Mesendoderm (in vitro differentiated cells): ENCODE results near the gene ODF2L.

ENCODE experiments used
- DNase-seq: peaks from one replicate; pipeline ENCODE4 v3.0.0; 2013
- H2AK5ac ChIP-seq: 2 replicates; pipeline ENCODE4 v1.6.1; 2013; ENCODE audit warnings: low read length, inconsistent platforms
- H2BK120ac ChIP-seq: 2 replicates; pipeline ENCODE4 v1.6.1; 2013; ENCODE audit warnings: low read depth, mild to moderate bottlenecking, low read length, moderate library complexity, mixed read lengths
- H2BK15ac ChIP-seq: replicated peaks from 2 replicates; pipeline ENCODE4 v1.6.1; 2013; ENCODE audit warnings: low read depth, mild to moderate bottlenecking, moderate library complexity
- H2BK5ac ChIP-seq: 2 replicates; pipeline ENCODE4 v1.6.1; 2013; ENCODE audit warnings: low read length, inconsistent platforms
- H3K18ac ChIP-seq: 2 replicates; pipeline ENCODE4 v1.6.1; 2013; ENCODE audit warnings: mild to moderate bottlenecking, low read length, mixed read lengths
- H3K23ac ChIP-seq: one replicate; pipeline ENCODE4 v1.6.1; 2013; ENCODE audit warnings: low read length
- H3K27ac ChIP-seq: 2 replicates; pipeline ENCODE4 v1.5.1; 2013; ENCODE audit warnings: low read depth, mild to moderate bottlenecking, inconsistent platforms, low read length, moderate library complexity
- H3K27me3 ChIP-seq: 2 replicates; pipeline ENCODE4 v1.6.1; 2013; ENCODE audit warnings: low read length, control low read depth, mild to moderate bottlenecking, inconsistent platforms; ENCODE audit not compliant: insufficient read depth, poor library complexity
- H3K36me3 ChIP-seq: 2 replicates; pipeline ENCODE4 v1.6.1; 2013; ENCODE audit warnings: low read length, inconsistent platforms; ENCODE audit not compliant: control insufficient read depth, insufficient read depth
- H3K4ac ChIP-seq: one replicate; pipeline ENCODE4 v1.6.1; 2013; ENCODE audit warnings: low read depth, mild to moderate bottlenecking, low read length, moderate library complexity
- H3K4me1 ChIP-seq: 2 replicates; pipeline ENCODE4 v1.6.1; 2013; ENCODE audit warnings: low read depth, low read length, inconsistent platforms; ENCODE audit not compliant: control insufficient read depth
- H3K4me2 ChIP-seq: 2 replicates; pipeline ENCODE4 v1.6.1; 2013; ENCODE audit warnings: low read length
- H3K4me3 ChIP-seq: 2 replicates; pipeline ENCODE4 v1.5.1; 2013; ENCODE audit warnings: mild to moderate bottlenecking, low read length
- H3K56ac ChIP-seq: one replicate; pipeline ENCODE4 v1.6.1; 2013; ENCODE audit warnings: low read length
- H3K79me1 ChIP-seq: 2 replicates; pipeline ENCODE4 v1.6.1; 2013; ENCODE audit warnings: low read length, inconsistent platforms
- H3K79me2 ChIP-seq: 2 replicates; pipeline ENCODE4 v1.6.1; 2013; ENCODE audit warnings: mild to moderate bottlenecking, low read length; ENCODE audit not compliant: control insufficient read depth, insufficient read depth
- H3K9ac ChIP-seq: 2 replicates; pipeline ENCODE4 v1.6.1; 2013; ENCODE audit warnings: low read length, inconsistent platforms
- H4K5ac ChIP-seq: one replicate; pipeline ENCODE4 v1.6.1; 2013; ENCODE audit warnings: low read length
- H4K8ac ChIP-seq: one replicate; pipeline ENCODE4 v1.6.1; 2013; ENCODE audit warnings: low read depth, mild to moderate bottlenecking, control low read depth, low read length, moderate library complexity
- WGBS: extraction: QIAGEN DNeasy Blood & Tissue Kit; methylation state at CpG from one replicate; pipeline ENCODE4 v1.1.7; 2013; ENCODE audit warnings: low lambda C conversion rate, missing lambda C conversion rate; ENCODE audit not compliant: insufficient coverage; ENCODE audit errors: extremely low coverage; 5-methylcytosine and 5-hydroxymethylcytosine counted together

Gene ODF2L

GRCh38 chr1:86325264-86325663 is 70.9 kb downstream of the ODF2L start:
- H3K27ac ChIP-seq, result no peak overlapping the region
- H3K4ac ChIP-seq, result no peak overlapping the region
- no peak overlapping the region for H3K23ac ChIP-seq
- H2BK15ac ChIP-seq, result no peak overlapping the region
- H3K56ac ChIP-seq, result no peak overlapping the region
- H4K5ac ChIP-seq, result no peak overlapping the region
- H2BK120ac ChIP-seq, result no peak overlapping the region
- no peak overlapping the region for H3K18ac ChIP-seq
- H3K4me3 ChIP-seq, result no peak overlapping the region
- H3K4me1 ChIP-seq, result no peaks in the 10 kb centered on the region
- H3K79me1 ChIP-seq, result no peaks in the 10 kb centered on the region
- H3K36me3 ChIP-seq, result no peaks in the 10 kb centered on the region
- DNase-seq, result no peak
- H2BK5ac ChIP-seq, result no peak overlapping the region
- no peak overlapping the region for H2AK5ac ChIP-seq
- no peak overlapping the region for H4K8ac ChIP-seq
- H3K9ac ChIP-seq, result no peak overlapping the region
- no peak overlapping the region for H3K4me2 ChIP-seq
- H3K27me3 ChIP-seq, result no peaks in the 10 kb centered on the region
- H3K79me2 ChIP-seq, result no peaks in the 10 kb centered on the region

GRCh38 chr1:86324130-86324822 is 71.8 kb downstream of the ODF2L start:
- Histone ChIP-seq H4K8ac (no peak overlapping the region), H2BK120ac (no peak overlapping the region), H3K4me1 (no peaks in the 10 kb centered on the region), H3K23ac (no peak overlapping the region), H2BK15ac (no peak overlapping the region), H3K27me3 (no peaks in the 10 kb centered on the region), H3K27ac (no peak overlapping the region), H3K79me2 (no peaks in the 10 kb centered on the region), H4K5ac (no peak overlapping the region), H3K36me3 (no peaks in the 10 kb centered on the region), H3K79me1 (no peaks in the 10 kb centered on the region), H3K18ac (no peak overlapping the region), H2BK5ac (no peak overlapping the region), H3K9ac (no peak overlapping the region), H3K4ac (no peak overlapping the region), H2AK5ac (no peak overlapping the region), H3K4me2 (no peak overlapping the region), H3K56ac (no peak overlapping the region), H3K4me3 (no peak overlapping the region)
- no CpG with 5 or more reads among the region's 4 CpGs for WGBS
- DNase-seq, result no peak

- Histone ChIP-seq H3K79me2 (no peaks in the 10 kb centered on the region), H3K4me1 (no peaks in the 10 kb centered on the region), H3K27me3 (no peaks in the 10 kb centered on the region), H3K23ac (no peak overlapping the region), H4K8ac (no peak overlapping the region), H3K18ac (no peak overlapping the region), H2BK5ac (no peak overlapping the region), H2AK5ac (no peak overlapping the region), H3K4me3 (no peak overlapping the region), H3K9ac (no peak overlapping the region), H3K27ac (no peak overlapping the region), H4K5ac (no peak overlapping the region), H3K4ac (no peak overlapping the region), H3K4me2 (no peak overlapping the region), H3K36me3 (no peaks in the 10 kb centered on the region), H2BK15ac (no peak overlapping the region), H3K79me1 (no peaks in the 10 kb centered on the region), H3K56ac (no peak overlapping the region), H2BK120ac (no peak overlapping the region)
- no CpG with 5 or more reads among the region's 3 CpGs for WGBS
- no peak for DNase-seq
These were observed 73.9 kb downstream of the ODF2L start for GRCh38 chr1:86322241-86322640.

- no peaks in the 10 kb centered on the region for H3K79me1 ChIP-seq
- no CpG with 5 or more reads among the region's 3 CpGs for WGBS
These were observed 77.7 kb downstream of the ODF2L start for GRCh38 chr1:86318436-86318835.

GRCh38 chr1:86317926-86318325 is 78.2 kb downstream of the ODF2L start:
- no peak overlapping the region for H2BK5ac ChIP-seq
- H3K79me2 ChIP-seq, result no peaks in the 10 kb centered on the region
- H3K79me1 ChIP-seq, result no peaks in the 10 kb centered on the region
- H3K27ac ChIP-seq, result no peak overlapping the region
- no peak overlapping the region for H2AK5ac ChIP-seq
- no peaks in the 10 kb centered on the region for H3K27me3 ChIP-seq
- no peak overlapping the region for H4K5ac ChIP-seq
- H3K4me2 ChIP-seq, result no peak overlapping the region
- DNase-seq, result no peak
- no peaks in the 10 kb centered on the region for H3K4me1 ChIP-seq
- no peak overlapping the region for H3K4ac ChIP-seq
- H3K9ac ChIP-seq, result no peak overlapping the region
- no peak overlapping the region for H2BK120ac ChIP-seq
- H3K56ac ChIP-seq, result no peak overlapping the region
- no peak overlapping the region for H4K8ac ChIP-seq
- no peak overlapping the region for H3K23ac ChIP-seq
- H2BK15ac ChIP-seq, result no peak overlapping the region
- no peak overlapping the region for H3K18ac ChIP-seq
- H3K4me3 ChIP-seq, result no peak overlapping the region
- no peaks in the 10 kb centered on the region for H3K36me3 ChIP-seq

More at GRCh38 chr1:86318436-86318835, 77.7 kb downstream of the ODF2L start:
- Histone ChIP-seq H3K4me2 (no peak overlapping the region), H2BK5ac (no peak overlapping the region), H3K9ac (no peak overlapping the region), H3K23ac (peak overlapping the region; percentile 80), H2AK5ac (no peak overlapping the region), H3K27ac (no peak overlapping the region), H3K4me3 (no peak overlapping the region), H4K5ac (no peak overlapping the region), H3K18ac (no peak overlapping the region), H2BK120ac (no peak overlapping the region), H3K56ac (no peak overlapping the region), H3K4me1 (no peaks in the 10 kb centered on the region), H3K79me2 (no peaks in the 10 kb centered on the region), H3K36me3 (no peaks in the 10 kb centered on the region), H2BK15ac (no peak overlapping the region), H4K8ac (no peak overlapping the region), H3K27me3 (no peaks in the 10 kb centered on the region), H3K4ac (no peak overlapping the region)
- no peak for DNase-seq

- Histone ChIP-seq H3K79me2 (no peaks in the 10 kb centered on the region), H3K23ac (no peak overlapping the region), H3K79me1 (no peaks in the 10 kb centered on the region), H3K56ac (no peak overlapping the region), H3K4me1 (no peaks in the 10 kb centered on the region), H2BK15ac (no peak overlapping the region), H3K9ac (no peak overlapping the region), H3K27ac (no peak overlapping the region), H3K27me3 (no peaks in the 10 kb centered on the region), H2BK120ac (no peak overlapping the region), H2BK5ac (no peak overlapping the region), H4K5ac (no peak overlapping the region), H3K4me3 (no peak overlapping the region), H3K36me3 (no peaks in the 10 kb centered on the region), H3K4ac (no peak overlapping the region), H3K18ac (no peak overlapping the region), H3K4me2 (no peak overlapping the region), H2AK5ac (no peak overlapping the region), H4K8ac (no peak overlapping the region)
- no peak for DNase-seq
- WGBS, result no CpG with 5 or more reads among the region's 3 CpGs
These were observed 90.4 kb downstream of the ODF2L start for GRCh38 chr1:86305731-86306130.
